Heart left ventricle (tissue), 13 donors: Measurements from ENCODE around the gene GTF2A1L.

Source experiments
- CTCF ChIP-seq, 12 donors: fragments of 200-600 bp; sonication (generic) in 4 of 12; IDR thresholded peaks; one replicate each; pipeline versions ENCODE4 v1.5.0 to v1.8.0; 2018 to 2022; ENCODE audit warnings: antibody characterized with exemption in 12 of 12, mild to moderate bottlenecking in 5 of 12
- POLR2A ChIP-seq, 2 donors: fragments of 450-650 bp; IDR thresholded peaks; one replicate each; pipeline ENCODE4 v1.6.1; 2017; ENCODE audit warnings: antibody characterized with exemption in 2 of 2, mild to moderate bottlenecking in 2 of 2, moderate library complexity in 2 of 2
- donor health status: ischemic (EF 13 %, LVEDD 7.1; RV severe dilation, severe dysfunction).
- donor health status: DM: no; HTN: yes; CAD: no.
- donor health status: DM: no; HTN: no; CAD: no.
- donor health status: ischemic (EF 25% LVEDD 6.9; RV normal size, moderate dysfunction).
- donor health status: ischemic (EF 25% LVEDD 5.7; RV mildly dilated, moderate dysfunction).
- donor health status: ischemic (EF 35%, LVEDD 5.7; RV mildly dilated, moderate dysfunction).
- donor health status: nonischemic (EF 11% LVEDD 7.7; RV severe dilation, severe dysfunction).
- donor health status: DM: yes; HTN: yes; CAD: no.
- donor health status: PGD.
- donor health status: ischemic (EF 29% LVEDD 5.4; RV normal size, mild dysfunction).
- donor health status: nonischemic (EF 23%, LVEDD 6.1; RV moderate dilation, normal function).

GRCh38 chr2:48651158-48651790 is 33.6 kb downstream of the GTF2A1L start:
- TF ChIP-seq POLR2A (IDR thresholded peaks at IDR 0.05) (no peak), CTCF (IDR thresholded peaks at IDR 0.05) (no peak)
